ENCODE measurements around the gene EVC.

GRCh38 chr4:5709207-5709575, 1.8 kb upstream of the EVC start:
- no peak for TF ChIP-seq FOXP2 (optimal IDR thresholded peaks at IDR 0.05; ENCODE audit: borderline replicate concordance, extremely low read depth, extremely low read length, insufficient read depth)
- TF ChIP-seq TAF1 (IDR thresholded peaks at IDR 0.05; ENCODE audit: borderline replicate concordance, insufficient read depth, low read length): no peak
- no peak for TF ChIP-seq SIN3A (IDR thresholded peaks at IDR 0.05; ENCODE audit: borderline replicate concordance, insufficient read depth, low read length)
